SK-N-SH (cell line): ENCODE data around the gene SMARCC1. TPM values are rescaled to one million over a fixed set of nuclear protein-coding genes. Genes with fewer than 3 reads are reported as not detected.

ENCODE experiments used
- CTCF ChIA-PET: fragments of 300-600, 350-600 bp; formaldehyde crosslinking; extraction: SDS; loops from one replicate; lab custom pipeline; 2021; lab: Yijun Ruan, JAX
- POLR2A ChIA-PET: fragments of 350-600 bp; sonication (Branson Sonifier 250); formaldehyde crosslinking; extraction: SDS; loops from one replicate; lab custom pipeline; 2020; ENCODE audit warnings: antibody characterized with exemption, inconsistent platforms; lab: Yijun Ruan, JAX
- DNase-seq: peaks from one replicate; pipeline ENCODE4 v3.0.0; 2012
- H2AFZ ChIP-seq: fragments of 200-600 bp; sonication (generic); 2 replicates; pipeline ENCODE4 v1.8.1; 2016; ENCODE audit warnings: antibody characterized with exemption, mild to moderate bottlenecking, low read depth
- H3F3A ChIP-seq: fragments of 200-600 bp; sonication (generic); replicated peaks from 2 replicates; pipeline ENCODE3; 2016; ENCODE audit warnings: antibody characterized with exemption, mild to moderate bottlenecking; ENCODE audit not compliant: insufficient read depth
- H3K27ac ChIP-seq, 2 experiments: fragments of 200-500 bp in 1 of 2; fragments of 200-600 bp in 1 of 2; sonication (Bioruptor generic) in 1 of 2; sonication (generic), shearing (Covaris generic) in 1 of 2; 2 replicates each; pipeline versions ENCODE4 v1.5.1 to v1.6.1; 2014 to 2016; ENCODE audit warnings: low read depth in 2 of 2, inconsistent platforms in 1 of 2, low read length in 1 of 2, mild to moderate bottlenecking in 1 of 2, mixed read lengths in 1 of 2
- H3K27me3 ChIP-seq: fragments of 200-600 bp; sonication (generic), shearing (Covaris generic); 2 replicates; pipeline ENCODE4 v1.6.1; 2016; ENCODE audit warnings: mixed run types; ENCODE audit not compliant: insufficient read depth
- H3K36me3 ChIP-seq, 2 experiments: fragments of 200-500 bp in 1 of 2; fragments of 200-600 bp in 1 of 2; sonication (Bioruptor generic) in 1 of 2; sonication (generic) in 1 of 2; replicated peaks in 1 of 2; 2 replicates each; pipeline versions ENCODE3 to v1.5.1; 2014 to 2016; ENCODE audit warnings: low read length in 1 of 2, mild to moderate bottlenecking in 1 of 2; ENCODE audit not compliant: insufficient read depth in 2 of 2, control insufficient read depth in 1 of 2
- H3K4me1 ChIP-seq, 2 experiments: fragments of 200-500 bp in 1 of 2; fragments of 200-600 bp in 1 of 2; sonication (Bioruptor generic) in 1 of 2; sonication (generic), shearing (Covaris generic) in 1 of 2; 2 replicates each; pipeline versions ENCODE4 v1.5.1 to v1.6.1; 2014 to 2016; ENCODE audit warnings: low read depth in 1 of 2, low read length in 1 of 2, mixed run types in 1 of 2; ENCODE audit not compliant: insufficient read depth in 2 of 2, control insufficient read depth in 1 of 2
- H3K4me2 ChIP-seq: fragments of 200-600 bp; sonication (generic), shearing (Covaris generic); 2 replicates; pipeline ENCODE4 v1.6.1; 2017; ENCODE audit warnings: mixed run types
- H3K4me3 ChIP-seq, 2 experiments: fragments of 200-500 bp in 1 of 2; fragments of 200-600 bp in 1 of 2; sonication (Bioruptor generic) in 1 of 2; sonication (generic), shearing (Covaris generic) in 1 of 2; 2 replicates each; pipeline versions ENCODE4 v1.5.1 to v1.8.1; 2014 to 2016; ENCODE audit warnings: low read depth in 2 of 2, inconsistent platforms in 1 of 2, low read length in 1 of 2, mild to moderate bottlenecking in 1 of 2, mixed read lengths in 1 of 2, moderate library complexity in 1 of 2
- H3K79me2 ChIP-seq: fragments of 200-600 bp; sonication (generic); 2 replicates; pipeline ENCODE4 v1.8.1; 2017; ENCODE audit warnings: mild to moderate bottlenecking; ENCODE audit not compliant: insufficient read depth
- H3K9ac ChIP-seq: fragments of 200-600 bp; sonication (generic); 2 replicates; pipeline ENCODE4 v1.6.1; 2017; ENCODE audit warnings: mixed run types
- H3K9me2 ChIP-seq: fragments of 200-600 bp; sonication (generic); 2 replicates; pipeline ENCODE4 v1.6.1; 2017; ENCODE audit warnings: mixed run types
- H3K9me3 ChIP-seq: fragments of 200-600 bp; sonication (generic); 2 replicates; pipeline ENCODE4 v1.6.1; 2017; ENCODE audit warnings: mixed run types, mild to moderate bottlenecking, moderate library complexity
- H4K20me1 ChIP-seq: fragments of 200-600 bp; sonication (generic); 2 replicates; pipeline ENCODE4 v1.6.1; 2017; ENCODE audit warnings: mild to moderate bottlenecking, mixed run types; ENCODE audit not compliant: insufficient read depth
- CHD2 ChIP-seq: fragments of 150-350 bp; IDR thresholded peaks from 2 replicates; pipeline ENCODE4 v1.6.1; 2018; ENCODE audit warnings: low read length; ENCODE audit not compliant: partially characterized antibody
- EP300 ChIP-seq, 2 experiments: IDR thresholded peaks; 2 replicates each; pipeline versions ENCODE4 v1.4.0 to v1.6.1; 2012; ENCODE audit warnings: borderline replicate concordance in 1 of 2, low read depth in 1 of 2, low read length in 1 of 2
- IRF3 ChIP-seq: fragments of 150-350 bp; IDR thresholded peaks from 2 replicates; pipeline ENCODE4 v1.6.1; 2016; ENCODE audit warnings: mild to moderate bottlenecking, low read depth, low read length
- MEF2A ChIP-seq: IDR thresholded peaks from 2 replicates; pipeline ENCODE4 v1.4.0; 2012; ENCODE audit warnings: low read depth, borderline replicate concordance
- NFIC ChIP-seq: IDR thresholded peaks from 2 replicates; pipeline ENCODE4 v1.4.0; 2012; ENCODE audit warnings: borderline replicate concordance
- RAD21 ChIP-seq: IDR thresholded peaks from 2 replicates; pipeline ENCODE4 v1.6.1; 2012; ENCODE audit warnings: mild to moderate bottlenecking, low read length
- RCOR1 ChIP-seq: fragments of 150-350 bp; IDR thresholded peaks from 2 replicates; pipeline ENCODE4 v1.6.1; 2017; ENCODE audit warnings: antibody characterized with exemption, low read length
- REST ChIP-seq: IDR thresholded peaks from 2 replicates; pipeline ENCODE4 v1.6.1; 2012; ENCODE audit warnings: mild to moderate bottlenecking, low read depth, low read length, moderate library complexity
- SIN3A ChIP-seq: IDR thresholded peaks from 2 replicates; pipeline ENCODE4 v1.6.1; 2012; ENCODE audit warnings: low read depth, mild to moderate bottlenecking, low read length, moderate library complexity, borderline replicate concordance
- TAF1 ChIP-seq: IDR thresholded peaks from 2 replicates; pipeline ENCODE4 v1.6.1; 2012; ENCODE audit warnings: low read depth, mild to moderate bottlenecking, low read length, moderate library complexity, borderline replicate concordance
- TCF12 ChIP-seq: IDR thresholded peaks from 2 replicates; pipeline ENCODE4 v1.4.0; 2012
- USF1 ChIP-seq: IDR thresholded peaks from 2 replicates; pipeline ENCODE4 v1.4.0; 2012; ENCODE audit warnings: low read depth, borderline replicate concordance
- ZBTB33 ChIP-seq: IDR thresholded peaks from 2 replicates; pipeline ENCODE4 v1.4.0; 2012; ENCODE audit warnings: low read depth, borderline replicate concordance
- WGBS: methylation state at CpG from one replicate; pipeline ENCODE4 v1.1.6; 2017; ENCODE audit warnings: low lambda C conversion rate; 5-methylcytosine and 5-hydroxymethylcytosine counted together
- polyA plus RNA-seq, 3 experiments: library from polyadenylated mRNA; depleted of rRNA; stranded (reverse); fragments of >200 nt; gene quantifications; 2 replicates each; pipeline ENCODE4 v1.2.3, GENCODE V29; 2012

Gene SMARCC1
- polyA plus RNA-seq, 1 of the 3 experiments (the other 2 are of a cell fraction), result 16.5 TPM

- Histone ChIP-seq H3K9me3 (no peaks in the 10 kb centered on the region), H3K4me3 (no peak overlapping the region), H4K20me1 (peaks cover 4% of the 10 kb centered on the region; the same call in 1 of the 2 replicates), H3K9me2 (no peaks in the 10 kb centered on the region), H3K27ac (no peak overlapping the region), H2AFZ (no peak overlapping the region), H3F3A (peaks cover 27% of the 10 kb centered on the region), H3K27me3 (no peaks in the 10 kb centered on the region), H3K9ac (no peak overlapping the region), H3K79me2 (peaks cover 48% of the 10 kb centered on the region), H3K4me2 (no peak overlapping the region), H3K36me3 (peaks cover 39 to 76% of the 10 kb centered on the region in 2 experiments), H3K4me1 (no peaks in the 10 kb centered on the region)
- WGBS, result 100% methylated on average over 2 of the region's 2 CpGs
- DNase-seq, result no peak
- TF ChIP-seq NFIC (no peak), IRF3 (no peak), CHD2 (no peak), USF1 (no peak), REST (no peak)
- CTCF ChIA-PET, result interaction anchor here (0.8 to 1.2 kb wide), 2 partner anchors 10 to 191 kb away, joined by 4 to 5 read pairs; no protein-coding TSS in a partner anchor
- POLR2A ChIA-PET, result no interaction called here
Measured at GRCh38 chr3:47713655-47714054, 68.0 kb downstream of the SMARCC1 start.

GRCh38 chr3:47712398-47712797, 69.3 kb downstream of the SMARCC1 start:
- H3K79me2 ChIP-seq, result peaks cover 47% of the 10 kb centered on the region
- CTCF ChIA-PET, result no interaction called here
- H3K4me1 ChIP-seq, result no peaks in the 10 kb centered on the region
- no peaks in the 10 kb centered on the region for H3K27me3 ChIP-seq
- no peak for DNase-seq
- POLR2A ChIA-PET, result no interaction called here
- H3K9ac ChIP-seq, result no peak overlapping the region
- H3K27ac ChIP-seq, result no peak overlapping the region
- H3K9me3 ChIP-seq, result no peaks in the 10 kb centered on the region
- H3K4me3 ChIP-seq, result no peak overlapping the region
- H3K4me2 ChIP-seq, result no peak overlapping the region
- 93% methylated on average over 2 of the region's 2 CpGs for WGBS
- H4K20me1 ChIP-seq, result peaks cover 4% of the 10 kb centered on the region; the same call in 1 of the 2 replicates
- no peak overlapping the region for H2AFZ ChIP-seq
- no peaks in the 10 kb centered on the region for H3K9me2 ChIP-seq
- H3F3A ChIP-seq, result peaks cover 38% of the 10 kb centered on the region
- peaks cover 40 to 77% of the 10 kb centered on the region in 2 experiments for H3K36me3 ChIP-seq
- TF ChIP-seq TAF1 (no peak), REST (no peak), RAD21 (no peak), SIN3A (no peak), IRF3 (no peak), MEF2A (no peak), RCOR1 (no peak), ZBTB33 (no peak), EP300 (IDR thresholded peaks at IDR 0.05; ENCODE audit: borderline replicate concordance in 1 of 2, low read depth in 1 of 2, low read length in 1 of 2) (no peak), TCF12 (no peak)
